GM21619 (cell line): ENCODE data around the gene RALGAPA2.
A peak's percentile ranks its signal among the peaks of the same experiment; 100 is the strongest.

Experiments
- ATAC-seq: cut with Tn5 transposase; IDR thresholded peaks from one replicate; pipeline ENCODE4 v1.9.1; 2021; ENCODE audit not compliant: unreplicated experiment

Gene RALGAPA2

DNA sequence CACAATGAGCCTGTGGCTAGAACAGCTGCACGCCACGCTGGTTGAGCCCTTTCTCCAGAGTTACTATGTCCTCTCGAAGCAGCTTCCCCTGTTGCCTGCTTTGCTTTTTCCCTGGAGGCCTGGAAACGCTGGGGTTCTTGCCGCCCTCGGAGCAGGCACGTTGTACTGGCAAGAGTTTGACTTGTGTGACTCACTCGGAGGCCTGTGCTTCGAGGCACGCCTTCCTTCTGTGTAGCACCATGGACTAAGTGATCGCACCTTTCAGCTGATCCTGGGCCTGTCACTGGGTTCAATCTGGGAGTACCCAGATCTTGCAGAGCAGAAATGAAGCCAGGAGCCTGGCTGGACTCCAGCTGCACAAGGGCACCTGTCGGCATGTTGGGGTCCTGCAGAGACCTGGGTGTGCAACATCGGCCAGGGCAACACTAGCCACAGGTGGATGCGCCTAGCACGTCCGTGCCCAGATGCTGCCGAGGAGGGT, 339.3 kb downstream of the RALGAPA2 start:
- ATAC-seq = no peak

- ATAC-seq = no peak
Observed at GRCh38 chr20:20371681-20372080, 340.8 kb downstream of the RALGAPA2 start.

GRCh38 chr20:20371083-20371482, 341.4 kb downstream of the RALGAPA2 start:
- ATAC-seq = no peak

- no peak for ATAC-seq
Observed at GRCh38 chr20:20370094-20370575, 342.3 kb downstream of the RALGAPA2 start.

DNA sequence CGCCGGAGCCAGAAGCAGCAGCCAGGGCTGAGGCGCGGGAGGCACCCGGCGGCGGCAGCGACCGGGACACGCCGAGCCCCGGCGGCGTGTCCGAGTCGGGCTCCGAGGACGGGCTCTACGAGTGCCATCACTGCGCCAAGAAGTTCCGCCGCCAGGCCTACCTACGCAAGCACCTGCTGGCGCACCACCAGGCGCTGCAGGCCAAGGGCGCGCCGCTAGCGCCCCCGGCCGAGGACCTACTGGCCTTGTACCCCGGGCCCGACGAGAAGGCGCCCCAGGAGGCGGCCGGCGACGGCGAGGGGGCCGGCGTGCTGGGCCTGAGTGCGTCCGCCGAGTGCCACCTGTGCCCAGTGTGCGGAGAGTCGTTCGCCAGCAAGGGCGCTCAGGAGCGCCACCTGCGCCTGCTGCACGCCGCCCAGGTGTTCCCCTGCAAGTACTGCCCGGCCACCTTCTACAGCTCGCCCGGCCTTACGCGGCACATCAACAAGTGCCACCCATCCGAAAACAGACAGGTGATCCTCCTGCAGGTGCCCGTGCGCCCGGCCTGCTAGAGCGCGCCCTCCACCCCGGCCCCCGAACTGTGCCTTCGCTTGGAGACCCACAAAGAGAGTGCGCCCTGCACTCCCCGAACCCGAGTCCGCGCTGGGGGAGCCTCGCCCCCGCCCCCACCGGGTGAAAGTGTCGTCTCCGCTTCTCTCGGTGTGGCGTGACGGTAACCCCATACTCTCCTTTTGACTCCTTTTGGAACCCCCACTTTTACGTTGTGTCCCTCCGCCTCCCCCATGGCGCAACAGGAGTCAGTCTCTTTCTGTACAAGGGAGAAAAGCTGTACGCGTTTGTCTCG, 343.0 kb downstream of the RALGAPA2 start:
- ATAC-seq = no peak

- ATAC-seq = no peak
Observed at GRCh38 chr20:20368418-20369249, 343.8 kb downstream of the RALGAPA2 start.

DNA sequence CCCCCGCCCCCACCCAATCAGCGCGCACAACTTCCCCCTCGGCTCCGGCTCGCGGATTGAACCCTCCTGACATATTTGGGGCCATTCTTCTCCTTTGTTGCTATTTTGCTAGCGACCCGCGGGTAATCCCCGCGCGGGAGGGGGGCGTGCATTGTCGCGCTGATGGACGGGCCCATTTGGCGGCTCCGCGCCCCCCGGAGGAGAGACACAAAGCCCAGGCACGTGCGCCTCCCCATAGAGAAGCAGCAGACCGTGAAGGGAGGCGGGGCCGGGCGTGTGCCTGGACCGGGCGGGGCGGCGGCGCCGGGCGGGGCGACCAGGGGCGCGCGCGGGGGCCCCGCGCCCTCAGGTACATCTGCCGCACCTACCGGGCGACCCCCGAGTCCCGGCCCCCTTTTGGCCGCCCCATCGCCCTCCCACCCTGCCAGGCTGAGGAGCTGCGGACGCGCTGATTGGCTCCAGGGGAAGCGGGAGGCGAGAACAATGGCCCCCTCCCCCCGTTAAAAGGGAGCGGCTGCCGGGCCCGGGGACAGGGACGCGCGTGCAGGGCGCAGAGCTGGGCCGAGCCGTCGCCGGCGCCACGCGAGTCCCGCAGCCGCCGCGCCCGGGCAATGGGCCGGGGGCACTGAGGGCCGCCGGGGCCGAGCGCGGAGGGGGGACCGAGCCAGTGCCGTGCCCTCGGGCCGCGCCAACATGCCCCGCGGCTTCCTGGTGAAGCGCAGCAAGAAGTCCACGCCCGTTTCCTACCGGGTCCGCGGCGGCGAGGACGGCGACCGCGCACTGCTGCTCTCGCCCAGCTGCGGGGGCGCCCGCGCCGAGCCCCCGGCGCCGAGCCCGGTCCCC, 344.6 kb downstream of the RALGAPA2 start, which contains the start of gene INSM1:
Gene INSM1 (plus strand): TSS at position 530 of the 843 bp plus-strand sequence. CDS start 164 bp downstream, at position 694.
- no peak for ATAC-seq

GRCh38 chr20:20366876-20367574, 345.4 kb downstream of the RALGAPA2 start:
- ATAC-seq = no peak

- ATAC-seq = no peak
Observed at GRCh38 chr20:20366551-20366875, 345.9 kb downstream of the RALGAPA2 start.

DNA sequence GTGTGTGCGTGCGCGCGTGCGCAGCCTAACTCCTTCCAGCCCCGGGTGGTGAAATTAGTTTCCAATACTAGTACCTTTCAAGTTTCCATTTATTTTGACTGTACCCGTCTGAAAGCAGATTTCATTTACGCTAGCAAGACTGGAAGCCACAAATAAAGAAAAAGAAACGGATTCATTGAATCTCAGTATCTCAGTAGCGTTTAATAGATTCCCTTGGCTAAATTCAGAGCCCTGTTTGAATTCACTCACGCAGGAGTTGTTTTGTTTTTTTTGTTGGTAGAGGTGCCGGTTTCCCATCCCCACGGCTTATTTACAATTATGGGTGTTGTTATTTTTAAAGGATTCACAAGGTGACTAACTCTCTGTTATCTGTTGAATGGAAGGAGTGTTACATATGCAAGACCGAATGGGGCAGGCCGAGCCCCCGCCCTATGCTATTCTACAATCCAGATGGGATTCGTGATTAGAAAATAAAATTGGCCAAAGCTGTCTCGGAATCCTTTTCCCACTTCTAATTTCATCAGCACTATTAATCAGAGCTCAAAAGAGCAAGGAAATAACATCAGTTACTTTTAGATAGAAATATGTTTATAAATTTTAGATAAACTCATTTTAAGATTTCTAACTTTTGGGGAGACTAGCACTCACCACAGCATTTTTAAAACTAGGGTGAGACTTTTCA, 346.8 kb downstream of the RALGAPA2 start:
- ATAC-seq = no peak

DNA sequence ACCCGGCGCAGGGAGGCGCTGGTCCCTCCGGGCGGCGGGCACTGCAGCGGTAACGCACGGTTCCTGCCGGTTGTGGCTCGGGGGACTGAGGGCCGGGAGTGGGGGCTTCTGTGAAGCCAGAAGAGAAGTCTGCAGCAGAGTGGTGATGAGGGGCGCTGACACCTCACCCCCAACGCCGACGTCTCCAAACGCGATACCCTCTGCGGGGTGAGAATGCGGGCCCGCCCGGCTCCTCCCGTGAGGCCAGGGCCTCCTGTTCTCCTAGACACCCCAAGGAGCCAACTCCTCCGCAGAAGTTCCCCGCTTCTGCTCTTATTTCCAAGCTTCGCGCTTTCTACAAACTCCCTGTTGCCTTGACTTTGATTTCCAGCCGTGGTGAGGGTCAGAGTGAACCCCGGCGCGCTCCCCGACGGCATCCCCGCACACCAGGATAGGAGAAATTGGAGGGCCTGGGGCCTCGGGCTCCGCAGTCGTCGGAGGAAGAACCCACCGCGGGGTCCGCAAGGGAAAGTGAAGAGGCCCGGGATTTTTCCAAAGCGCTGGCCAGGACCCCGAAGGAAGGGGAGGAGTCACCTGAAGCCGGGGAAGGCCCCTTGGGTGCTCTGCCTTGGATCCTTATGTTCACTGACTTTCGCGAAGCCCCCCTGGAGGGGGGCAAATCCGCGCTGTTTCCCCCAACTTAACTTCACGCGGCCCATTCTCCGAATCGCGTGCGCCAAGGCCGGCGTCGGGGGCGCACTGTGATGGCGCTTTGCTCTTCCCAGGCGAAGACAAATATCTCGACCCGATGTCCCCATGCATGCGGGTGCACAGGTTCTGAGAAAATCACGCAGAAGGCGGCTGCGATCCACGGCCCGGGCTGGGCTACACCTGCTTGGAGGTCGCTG, 347.6 kb downstream of the RALGAPA2 start:
- ATAC-seq = no peak

DNA sequence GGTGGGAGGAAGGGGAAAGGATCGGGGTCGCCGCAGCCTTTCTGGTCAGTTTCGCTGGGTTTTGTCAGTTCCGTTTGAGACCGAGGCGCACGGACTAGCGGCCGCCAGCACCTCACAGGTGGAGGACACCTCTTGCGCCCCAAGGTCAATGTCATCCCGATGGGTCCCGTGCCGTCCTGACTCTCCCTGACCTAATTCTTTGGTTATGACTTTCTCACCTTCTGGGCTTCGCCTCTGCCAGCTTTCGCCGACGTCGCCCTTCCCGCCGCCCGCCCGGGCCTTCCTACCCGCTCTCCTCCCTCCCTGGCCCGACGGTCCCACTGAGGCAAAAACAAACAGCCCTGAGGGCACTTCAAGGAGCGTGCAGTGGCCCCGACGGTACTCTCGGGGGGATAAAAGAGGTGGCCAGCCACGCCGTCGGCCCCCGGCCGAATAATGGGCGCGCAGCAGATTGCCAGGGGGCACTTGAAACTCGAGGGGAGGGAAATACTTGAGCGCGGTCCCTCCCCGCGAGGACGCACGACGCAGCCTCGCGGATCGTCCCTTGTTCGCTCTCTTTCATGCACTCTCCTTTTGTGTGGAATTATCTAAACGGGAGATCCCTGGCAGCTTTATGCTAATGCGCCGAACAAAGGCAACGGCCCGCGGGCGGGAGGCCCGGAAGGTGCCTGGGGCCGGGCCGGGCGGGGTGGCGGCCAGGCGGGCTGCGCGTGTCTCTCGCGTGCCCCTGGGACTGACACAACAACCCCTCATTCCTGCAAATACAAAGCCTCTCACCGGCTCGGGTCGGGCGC, 348.4 kb downstream of the RALGAPA2 start:
- no peak for ATAC-seq

- ATAC-seq = no peak
Observed at GRCh38 chr20:20363434-20363798, 349.0 kb downstream of the RALGAPA2 start.

GRCh38 chr20:20362774-20363433, 349.5 kb downstream of the RALGAPA2 start:
- no peak for ATAC-seq

GRCh38 chr20:20360464-20360863, 352.0 kb downstream of the RALGAPA2 start:
- peak; percentile 65 for ATAC-seq

DNA sequence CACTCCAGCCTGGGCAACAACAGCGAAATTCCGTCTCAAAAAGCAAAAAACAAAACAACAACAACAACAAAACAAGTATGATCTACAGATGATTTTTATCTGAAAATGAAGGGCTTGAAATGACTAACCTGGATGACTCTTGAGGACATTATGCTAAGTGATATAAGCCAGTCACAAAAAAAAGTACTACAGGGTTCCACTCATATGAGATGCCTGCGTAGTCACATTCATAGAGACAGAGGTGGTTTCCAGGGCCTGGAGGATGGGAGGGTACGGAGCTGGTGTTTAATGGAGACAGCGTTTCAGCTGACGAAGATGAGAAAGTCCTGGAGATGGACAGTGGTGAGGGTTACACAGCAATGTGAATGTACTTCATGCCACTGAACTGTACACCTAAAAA, 352.8 kb downstream of the RALGAPA2 start:
- ATAC-seq = no peak

DNA sequence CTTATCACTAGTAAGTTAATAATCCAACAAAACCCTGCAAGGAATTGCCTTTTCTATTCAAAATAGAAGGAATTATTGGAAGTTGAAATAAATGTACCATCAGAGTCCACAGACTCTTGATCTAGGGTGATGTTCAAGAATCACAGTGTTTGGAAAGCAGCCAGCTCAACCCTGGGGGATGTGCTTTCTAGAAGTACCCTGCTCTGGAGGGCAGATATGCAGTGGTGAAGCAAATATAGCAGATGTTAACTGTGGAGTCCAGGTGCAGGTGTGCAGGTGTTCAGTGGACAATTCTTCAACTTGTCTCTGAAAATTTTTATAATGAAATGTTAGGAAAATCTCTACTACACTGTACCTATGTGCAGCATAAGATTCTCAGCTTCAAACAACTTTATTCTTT, 353.6 kb downstream of the RALGAPA2 start:
- ATAC-seq = no peak
